A549 (cell line): Measurements from ENCODE around the gene PUM2.

Experiments
- RCOR1 ChIP-seq: fragments of 150-350 bp; IDR thresholded peaks from 2 replicates; pipeline ENCODE4 v1.6.1; 2014; ENCODE audit warnings: antibody characterized with exemption, low read length, low read depth
- TF ChIP-seq, protein P1 (sequence below): fragments of >200 bp; sonication (Bioruptor Twin); formaldehyde crosslinking; IDR thresholded peaks from 3 replicates; pipeline ENCODE4 v1.5.1; 2016
- TF ChIP-seq, protein P2 (sequence below): fragments of 200-600 bp; sonication (generic); IDR thresholded peaks from 2 replicates; pipeline ENCODE4 v1.6.1; 2016; ENCODE audit warnings: antibody characterized with exemption, mild to moderate bottlenecking, moderate library complexity

DNA sequence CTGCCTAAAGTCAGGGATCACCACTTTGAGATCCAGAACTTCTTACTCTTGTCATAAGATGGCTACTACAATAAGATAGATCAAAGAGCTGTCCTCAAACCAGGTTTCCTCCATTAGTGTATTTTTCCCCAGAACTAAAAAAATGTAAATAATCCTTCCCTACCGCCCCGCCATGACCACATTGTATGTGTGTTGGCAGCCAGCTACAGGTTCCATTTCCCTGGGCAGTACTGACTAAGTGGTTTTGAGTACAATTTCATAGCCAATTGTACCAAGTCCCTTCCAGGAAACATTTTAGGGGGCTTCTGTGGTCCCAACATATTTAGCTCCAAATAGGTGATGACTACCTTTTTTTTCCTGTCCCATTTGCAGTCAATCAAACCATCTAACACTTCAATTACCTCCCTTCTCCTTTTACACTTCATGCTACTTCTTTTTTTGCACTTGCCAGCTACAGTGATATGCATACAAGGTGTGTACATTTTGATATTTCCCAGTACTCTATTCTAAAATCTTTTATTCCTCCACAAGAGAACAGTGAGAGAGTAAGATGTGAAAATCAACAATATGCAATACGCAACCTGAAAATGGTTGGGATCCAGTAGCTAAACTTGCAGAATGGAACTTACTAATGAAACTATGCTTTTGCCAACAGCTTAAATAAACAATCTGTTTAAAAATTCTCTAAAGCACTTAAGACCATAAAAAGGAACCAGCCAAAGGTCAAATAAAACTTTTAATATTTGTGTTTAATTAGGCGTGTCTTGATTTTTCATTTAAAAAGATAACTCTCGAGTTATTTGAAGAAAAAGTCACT is 3.9 kb downstream of the PUM2 start:
- TF ChIP-seq, protein P1, sequence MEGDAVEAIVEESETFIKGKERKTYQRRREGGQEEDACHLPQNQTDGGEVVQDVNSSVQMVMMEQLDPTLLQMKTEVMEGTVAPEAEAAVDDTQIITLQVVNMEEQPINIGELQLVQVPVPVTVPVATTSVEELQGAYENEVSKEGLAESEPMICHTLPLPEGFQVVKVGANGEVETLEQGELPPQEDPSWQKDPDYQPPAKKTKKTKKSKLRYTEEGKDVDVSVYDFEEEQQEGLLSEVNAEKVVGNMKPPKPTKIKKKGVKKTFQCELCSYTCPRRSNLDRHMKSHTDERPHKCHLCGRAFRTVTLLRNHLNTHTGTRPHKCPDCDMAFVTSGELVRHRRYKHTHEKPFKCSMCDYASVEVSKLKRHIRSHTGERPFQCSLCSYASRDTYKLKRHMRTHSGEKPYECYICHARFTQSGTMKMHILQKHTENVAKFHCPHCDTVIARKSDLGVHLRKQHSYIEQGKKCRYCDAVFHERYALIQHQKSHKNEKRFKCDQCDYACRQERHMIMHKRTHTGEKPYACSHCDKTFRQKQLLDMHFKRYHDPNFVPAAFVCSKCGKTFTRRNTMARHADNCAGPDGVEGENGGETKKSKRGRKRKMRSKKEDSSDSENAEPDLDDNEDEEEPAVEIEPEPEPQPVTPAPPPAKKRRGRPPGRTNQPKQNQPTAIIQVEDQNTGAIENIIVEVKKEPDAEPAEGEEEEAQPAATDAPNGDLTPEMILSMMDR, result no peak
- TF ChIP-seq RCOR1, result no peak
- TF ChIP-seq, protein P2, sequence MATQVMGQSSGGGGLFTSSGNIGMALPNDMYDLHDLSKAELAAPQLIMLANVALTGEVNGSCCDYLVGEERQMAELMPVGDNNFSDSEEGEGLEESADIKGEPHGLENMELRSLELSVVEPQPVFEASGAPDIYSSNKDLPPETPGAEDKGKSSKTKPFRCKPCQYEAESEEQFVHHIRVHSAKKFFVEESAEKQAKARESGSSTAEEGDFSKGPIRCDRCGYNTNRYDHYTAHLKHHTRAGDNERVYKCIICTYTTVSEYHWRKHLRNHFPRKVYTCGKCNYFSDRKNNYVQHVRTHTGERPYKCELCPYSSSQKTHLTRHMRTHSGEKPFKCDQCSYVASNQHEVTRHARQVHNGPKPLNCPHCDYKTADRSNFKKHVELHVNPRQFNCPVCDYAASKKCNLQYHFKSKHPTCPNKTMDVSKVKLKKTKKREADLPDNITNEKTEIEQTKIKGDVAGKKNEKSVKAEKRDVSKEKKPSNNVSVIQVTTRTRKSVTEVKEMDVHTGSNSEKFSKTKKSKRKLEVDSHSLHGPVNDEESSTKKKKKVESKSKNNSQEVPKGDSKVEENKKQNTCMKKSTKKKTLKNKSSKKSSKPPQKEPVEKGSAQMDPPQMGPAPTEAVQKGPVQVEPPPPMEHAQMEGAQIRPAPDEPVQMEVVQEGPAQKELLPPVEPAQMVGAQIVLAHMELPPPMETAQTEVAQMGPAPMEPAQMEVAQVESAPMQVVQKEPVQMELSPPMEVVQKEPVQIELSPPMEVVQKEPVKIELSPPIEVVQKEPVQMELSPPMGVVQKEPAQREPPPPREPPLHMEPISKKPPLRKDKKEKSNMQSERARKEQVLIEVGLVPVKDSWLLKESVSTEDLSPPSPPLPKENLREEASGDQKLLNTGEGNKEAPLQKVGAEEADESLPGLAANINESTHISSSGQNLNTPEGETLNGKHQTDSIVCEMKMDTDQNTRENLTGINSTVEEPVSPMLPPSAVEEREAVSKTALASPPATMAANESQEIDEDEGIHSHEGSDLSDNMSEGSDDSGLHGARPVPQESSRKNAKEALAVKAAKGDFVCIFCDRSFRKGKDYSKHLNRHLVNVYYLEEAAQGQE, result no peak
